GM04504 (cell line): ENCODE results near the gene RNF144A.

ENCODE experiments used
- DNase-seq: peaks from one replicate; pipeline ENCODE4 v3.0.0-alpha.2; 2012; ENCODE audit warnings: low read depth

RNF144A gene

GRCh38 chr2:7007846-7008741 is 90.9 kb downstream of the RNF144A start:
- peak; percentile 43 for DNase-seq

- DNase-seq, result no peak
Observed at GRCh38 chr2:7009207-7009911, 92.1 kb downstream of the RNF144A start.

- DNase-seq, result peak; percentile 68
Observed at GRCh38 chr2:7010391-7011054, 93.3 kb downstream of the RNF144A start.

- peak; percentile 84 for DNase-seq
Observed at GRCh38 chr2:7011356-7012083, 94.3 kb downstream of the RNF144A start.

- peak; percentile 32 for DNase-seq
Observed at GRCh38 chr2:7012141-7012764, 95.0 kb downstream of the RNF144A start.

GRCh38 chr2:7013471-7014160 is 96.4 kb downstream of the RNF144A start:
- DNase-seq, result no peak

GRCh38 chr2:7014174-7014640 is 97.0 kb downstream of the RNF144A start:
- no peak for DNase-seq

GRCh38 chr2:7015007-7015950 is 98.1 kb downstream of the RNF144A start:
- no peak for DNase-seq

- no peak for DNase-seq
Observed at GRCh38 chr2:7016148-7016547, 98.9 kb downstream of the RNF144A start.

- no peak for DNase-seq
Observed at GRCh38 chr2:7016601-7017211, 99.5 kb downstream of the RNF144A start.

GRCh38 chr2:7017671-7018281 is 100.6 kb downstream of the RNF144A start:
- no peak for DNase-seq

- no peak for DNase-seq
Observed at GRCh38 chr2:7018282-7018701, 101.1 kb downstream of the RNF144A start.

GRCh38 chr2:7018767-7019166 is 101.6 kb downstream of the RNF144A start:
- no peak for DNase-seq

- no peak for DNase-seq
Observed at GRCh38 chr2:7019191-7019590, 102.0 kb downstream of the RNF144A start.

- no peak for DNase-seq
Observed at GRCh38 chr2:7020059-7020458, 102.8 kb downstream of the RNF144A start.

GRCh38 chr2:7020468-7020867 is 103.3 kb downstream of the RNF144A start:
- DNase-seq, result no peak

- DNase-seq, result no peak
Observed at GRCh38 chr2:7020939-7021470, 103.8 kb downstream of the RNF144A start.
